Stimulated activated CD8-positive, alpha-beta memory T cell treated with anti-CD3 and anti-CD28 coated beads, Interleukin-7, amount 100 ng/mL, for 48 hours (primary cell): Measurements from ENCODE around the gene PDGFC.

Experiments
- DNase-seq, 2 donors: peaks; one replicate each; pipeline ENCODE4 v3.0.0-alpha.2; 2020; ENCODE audit warnings: low read depth in 1 of 2; ENCODE audit errors: extremely low read depth in 1 of 2

PDGFC gene

GRCh38 chr4:156792462-156793085 lies 179.0 kb downstream of the PDGFC start:
- DNase-seq, result no peak

GRCh38 chr4:156790866-156791265 lies 180.7 kb downstream of the PDGFC start:
- no peak for DNase-seq

GRCh38 chr4:156788782-156789181 lies 182.8 kb downstream of the PDGFC start:
- no peak for DNase-seq

- no peak for DNase-seq
Observed at GRCh38 chr4:156786713-156787112, 184.9 kb downstream of the PDGFC start.

GRCh38 chr4:156784970-156785369 lies 186.6 kb downstream of the PDGFC start:
- no peak for DNase-seq

GRCh38 chr4:156783966-156784365 lies 187.6 kb downstream of the PDGFC start:
- no peak for DNase-seq

GRCh38 chr4:156782491-156782890 lies 189.1 kb downstream of the PDGFC start:
- DNase-seq, result no peak

GRCh38 chr4:156781852-156782251 lies 189.7 kb downstream of the PDGFC start:
- DNase-seq, result no peak

GRCh38 chr4:156779774-156780173 lies 191.8 kb downstream of the PDGFC start:
- no peak for DNase-seq

GRCh38 chr4:156779042-156779441 lies 192.6 kb downstream of the PDGFC start:
- no peak for DNase-seq

GRCh38 chr4:156778606-156779005 lies 193.0 kb downstream of the PDGFC start:
- DNase-seq, result no peak

GRCh38 chr4:156778093-156778492 lies 193.5 kb downstream of the PDGFC start:
- no peak for DNase-seq

- DNase-seq, result no peak
Observed at GRCh38 chr4:156775813-156776212, 195.8 kb downstream of the PDGFC start.

- no peak for DNase-seq
Observed at GRCh38 chr4:156774422-156774821, 197.2 kb downstream of the PDGFC start.

GRCh38 chr4:156773648-156774357 lies 197.8 kb downstream of the PDGFC start:
- no peak for DNase-seq

GRCh38 chr4:156771171-156771837 lies 200.3 kb downstream of the PDGFC start:
- no peak for DNase-seq

- DNase-seq, result no peak
Observed at GRCh38 chr4:156770140-156770539, 201.5 kb downstream of the PDGFC start.

- DNase-seq, result no peak
Observed at GRCh38 chr4:156767911-156768415, 203.6 kb downstream of the PDGFC start.

GRCh38 chr4:156766846-156767245 lies 204.8 kb downstream of the PDGFC start:
- DNase-seq, result no peak

- DNase-seq, result no peak
Observed at GRCh38 chr4:156765277-156765676, 206.3 kb downstream of the PDGFC start.

GRCh38 chr4:156764846-156765245 lies 206.8 kb downstream of the PDGFC start:
- no peak for DNase-seq

GRCh38 chr4:156764145-156764544 lies 207.5 kb downstream of the PDGFC start:
- DNase-seq, result no peak
